H1 (cell line): Measurements from ENCODE around the gene TMEM59L. TPM values are rescaled to one million over a fixed set of nuclear protein-coding genes. Genes with fewer than 3 reads are reported as not detected.
A peak's percentile ranks its signal among the peaks of the same experiment; 100 is the strongest.

Experiments
- CTCF ChIA-PET: fragments of 300-600 bp; sonication (Branson Sonifier 250); formaldehyde crosslinking; loops from one replicate; lab custom pipeline; 2021; ENCODE audit not compliant: partially characterized antibody; lab: Charles Lee
- POLR2A ChIA-PET: fragments of 300-600 bp; sonication (Branson Sonifier 250); formaldehyde crosslinking; loops from one replicate; lab custom pipeline; 2021; ENCODE audit warnings: inconsistent platforms; ENCODE audit not compliant: partially characterized antibody; lab: Charles Lee
- DNase-seq, 2 experiments: peaks; one replicate each; pipeline versions ENCODE4 v3.0.0 to v3.0.0-alpha.2; 2010 to 2022; ENCODE audit warnings: low spot score in 2 of 2, low read depth in 1 of 2, mixed read lengths in 1 of 2
- FAIRE-seq: peaks from 2 replicates; lab custom pipeline; 2011; peaks lifted over from hg19 to GRCh38; lab: Jason Lieb, UNC
- H2AFZ ChIP-seq: 2 replicates; pipeline ENCODE4 v1.8.1; 2012; ENCODE audit warnings: low read length, inconsistent platforms
- H2AK5ac ChIP-seq: 2 replicates; pipeline ENCODE4 v1.6.1; 2013; ENCODE audit warnings: low read depth, low read length
- H2BK120ac ChIP-seq: replicated peaks from 2 replicates; pipeline ENCODE3; 2013; ENCODE audit warnings: low read depth, low read length, inconsistent platforms
- H2BK12ac ChIP-seq: 2 replicates; pipeline ENCODE4 v1.6.1; 2013; ENCODE audit warnings: low read depth, low read length
- H2BK15ac ChIP-seq: 2 replicates; pipeline ENCODE4 v1.6.1; 2013; ENCODE audit warnings: low read length
- H2BK20ac ChIP-seq: 2 replicates; pipeline ENCODE4 v1.6.1; 2013; ENCODE audit warnings: low read length
- H2BK5ac ChIP-seq: 2 replicates; pipeline ENCODE4 v1.6.1; 2013; ENCODE audit warnings: low read depth, low read length
- H3K14ac ChIP-seq: 2 replicates; pipeline ENCODE4 v1.6.1; 2013; ENCODE audit warnings: inconsistent platforms; ENCODE audit not compliant: insufficient read length
- H3K18ac ChIP-seq: 2 replicates; pipeline ENCODE4 v1.6.1; 2013; ENCODE audit warnings: low read length; ENCODE audit errors: extremely low read depth
- H3K23ac ChIP-seq: 2 replicates; pipeline ENCODE4 v1.6.1; 2013; ENCODE audit warnings: inconsistent platforms; ENCODE audit not compliant: insufficient read length
- H3K23me2 ChIP-seq: 2 replicates; pipeline ENCODE4 v1.6.1; 2013; ENCODE audit warnings: low read depth, low read length
- H3K27ac ChIP-seq: 2 replicates; pipeline ENCODE4 v1.6.1; 2011; ENCODE audit warnings: low read depth, low read length, inconsistent platforms
- H3K27me3 ChIP-seq, 4 experiments: replicated peaks in 1 of 4; 1 replicate in 1 of 4; 2 replicates in 3 of 4; pipeline versions ENCODE4 v1.6.1 to v1.8.1; 2011 to 2013; ENCODE audit warnings: low read length in 3 of 4, mild to moderate bottlenecking in 3 of 4, inconsistent platforms in 2 of 4, mixed read lengths in 2 of 4, moderate library complexity in 1 of 4; ENCODE audit not compliant: control insufficient read depth in 3 of 4, insufficient read depth in 3 of 4; ENCODE audit errors: extremely low read depth in 1 of 4
- H3K36me3 ChIP-seq, 4 experiments: 2 replicates each; pipeline versions ENCODE4 v1.6.1 to v1.8.1; 2011 to 2013; ENCODE audit warnings: mild to moderate bottlenecking in 4 of 4, low read length in 3 of 4, moderate library complexity in 2 of 4, control low read depth in 1 of 4, inconsistent platforms in 1 of 4; ENCODE audit not compliant: insufficient read depth in 4 of 4, control insufficient read depth in 2 of 4
- H3K4ac ChIP-seq: replicated peaks from 2 replicates; pipeline ENCODE3; 2013; ENCODE audit warnings: low read length, low read depth, mixed read lengths, inconsistent platforms; ENCODE audit not compliant: insufficient read length
- H3K4me1 ChIP-seq, 4 experiments: replicated peaks in 1 of 4; 1 replicate in 1 of 4; 2 replicates in 3 of 4; pipeline versions ENCODE4 v1.6.1 to v1.8.1; 2011 to 2013; ENCODE audit warnings: low read length in 3 of 4, inconsistent platforms in 2 of 4, mixed read lengths in 1 of 4; ENCODE audit not compliant: insufficient read depth in 4 of 4, control insufficient read depth in 3 of 4
- H3K4me2 ChIP-seq, 2 experiments: 2 replicates each; pipeline versions ENCODE4 v1.6.1 to v1.8.1; 2011 to 2013; ENCODE audit warnings: low read depth in 2 of 2, low read length in 2 of 2, control low read depth in 1 of 2, inconsistent platforms in 1 of 2, mild to moderate bottlenecking in 1 of 2; ENCODE audit not compliant: insufficient read depth in 1 of 2
- H3K4me3 ChIP-seq, 4 experiments: fragments of 200-600, 300-600 bp in 1 of 4; sonication (generic), shearing (Covaris generic), sonication (Bioruptor Twin) in 1 of 4; 2 replicates each; pipeline versions ENCODE4 v1.5.1 to v1.8.1; 2011 to 2016; ENCODE audit warnings: low read length in 4 of 4, low read depth in 3 of 4, control low read depth in 2 of 4, inconsistent platforms in 2 of 4, mild to moderate bottlenecking in 2 of 4, mixed read lengths in 1 of 4, moderate library complexity in 1 of 4; ENCODE audit not compliant: insufficient read depth in 2 of 4; ENCODE audit errors: extremely low read depth in 1 of 4
- H3K56ac ChIP-seq: replicated peaks from 2 replicates; pipeline ENCODE3; 2013; ENCODE audit warnings: low read depth, mild to moderate bottlenecking, mixed read lengths, low read length, inconsistent platforms; ENCODE audit not compliant: insufficient read length
- H3K79me1 ChIP-seq: 2 replicates; pipeline ENCODE4 v1.6.1; 2013; ENCODE audit warnings: low read depth, low read length, control low read depth
- H3K79me2 ChIP-seq, 2 experiments: 2 replicates each; pipeline versions ENCODE4 v1.6.1 to v1.8.1; 2012 to 2013; ENCODE audit warnings: low read length in 2 of 2, mild to moderate bottlenecking in 2 of 2, inconsistent platforms in 1 of 2; ENCODE audit not compliant: insufficient read depth in 2 of 2, control insufficient read depth in 1 of 2
- H3K9ac ChIP-seq, 4 experiments: replicated peaks in 1 of 4; 1 replicate in 1 of 4; 2 replicates in 3 of 4; pipeline versions ENCODE4 v1.6.1 to v1.8.1; 2011 to 2013; ENCODE audit warnings: low read depth in 3 of 4, low read length in 3 of 4, control low read depth in 2 of 4, mild to moderate bottlenecking in 2 of 4, moderate library complexity in 2 of 4, inconsistent platforms in 1 of 4; ENCODE audit errors: extremely low read depth in 1 of 4
- H3K9me3 ChIP-seq, 2 experiments: 2 replicates each; pipeline versions ENCODE4 v1.6.1 to v1.8.1; 2012 to 2013; ENCODE audit warnings: mild to moderate bottlenecking in 2 of 2, moderate library complexity in 2 of 2, control low read depth in 1 of 2, inconsistent platforms in 1 of 2, low read depth in 1 of 2, low read length in 1 of 2, mixed read lengths in 1 of 2; ENCODE audit not compliant: insufficient read depth in 2 of 2
- H4K20me1 ChIP-seq, 2 experiments: replicated peaks in 1 of 2; 2 replicates each; pipeline versions ENCODE3 to v1.8.1; 2011 to 2013; ENCODE audit warnings: inconsistent platforms in 2 of 2, low read length in 2 of 2, mild to moderate bottlenecking in 1 of 2; ENCODE audit not compliant: insufficient read depth in 2 of 2, control insufficient read depth in 1 of 2
- H4K5ac ChIP-seq: 2 replicates; pipeline ENCODE4 v1.6.1; 2013; ENCODE audit warnings: low read length, low read depth, mixed read lengths, inconsistent platforms; ENCODE audit not compliant: insufficient read length
- H4K8ac ChIP-seq: 2 replicates; pipeline ENCODE4 v1.8.0; 2013; ENCODE audit warnings: mild to moderate bottlenecking, moderate library complexity, low read length, inconsistent platforms; ENCODE audit not compliant: insufficient read depth; ENCODE audit errors: extremely low read depth
- H4K91ac ChIP-seq: replicated peaks from 2 replicates; pipeline ENCODE3; 2013; ENCODE audit warnings: low read length, mixed read lengths, inconsistent platforms; ENCODE audit not compliant: insufficient read length
- ATF3 ChIP-seq: IDR thresholded peaks from 2 replicates; pipeline ENCODE4 v1.6.1; 2011; ENCODE audit warnings: low read depth, mild to moderate bottlenecking, low read length; ENCODE audit not compliant: insufficient read depth
- BCL11A ChIP-seq, 2 experiments: IDR thresholded peaks; one replicate each; pipeline ENCODE4 v1.6.1; 2011; ENCODE audit warnings: low read depth in 2 of 2, low read length in 2 of 2, mild to moderate bottlenecking in 2 of 2
- CHD2 ChIP-seq: IDR thresholded peaks from 2 replicates; pipeline ENCODE4 v1.6.1; 2012; ENCODE audit warnings: low read length, improper control_type of control experiment
- CREB1 ChIP-seq: IDR thresholded peaks from 2 replicates; pipeline ENCODE4 v1.6.1; 2012; ENCODE audit warnings: inconsistent platforms
- EGR1 ChIP-seq: IDR thresholded peaks from 2 replicates; pipeline ENCODE4 v1.6.1; 2011; ENCODE audit warnings: low read depth, low read length, borderline replicate concordance
- EP300 ChIP-seq, 2 experiments: IDR thresholded peaks; 1 replicate in 1 of 2; 2 replicates in 1 of 2; pipeline ENCODE4 v1.6.1; 2011 to 2012; ENCODE audit warnings: low read depth in 2 of 2, low read length in 2 of 2, mild to moderate bottlenecking in 2 of 2, borderline replicate concordance in 1 of 2, inconsistent platforms in 1 of 2, moderate library complexity in 1 of 2
- SIRT6 ChIP-seq: IDR thresholded peaks from one replicate; pipeline ENCODE4 v1.7.1; 2012; ENCODE audit warnings: low read length, inconsistent platforms
- SP1 ChIP-seq: IDR thresholded peaks from 2 replicates; pipeline ENCODE4 v1.6.1; 2011; ENCODE audit warnings: low read depth, low read length
- SRF ChIP-seq: IDR thresholded peaks from 2 replicates; pipeline ENCODE4 v1.6.1; 2011; ENCODE audit warnings: mild to moderate bottlenecking, low read depth, low read length, moderate library complexity
- USF2 ChIP-seq: IDR thresholded peaks from 2 replicates; pipeline ENCODE4 v1.6.1; 2011; ENCODE audit warnings: low read length, improper control_type of control experiment
- WGBS, 2 experiments: shearing (Covaris generic) in 1 of 2; methylation state at CpG; one replicate each; pipeline versions ENCODE4 v1.1.6 to v1.1.7; 2013 to 2015; ENCODE audit warnings: low lambda C conversion rate in 2 of 2, mixed read lengths in 2 of 2, inconsistent platforms in 1 of 2, low coverage in 1 of 2, missing lambda C conversion rate in 1 of 2; ENCODE audit not compliant: insufficient replicate concordance in 2 of 2, insufficient coverage in 1 of 2, insufficient read length in 1 of 2; ENCODE audit errors: extremely low coverage in 1 of 2, missing lambda C conversion rate in 1 of 2; 5-methylcytosine and 5-hydroxymethylcytosine counted together
- polyA plus RNA-seq, 7 experiments: library from polyadenylated mRNA; depleted of rRNA in 3 of 7; stranded (reverse) in 5 of 7; unstranded in 2 of 7; fragments of >200 nt in 5 of 7; fragments of 200-250 nt in 2 of 7; gene quantifications; 1 replicate in 5 of 7; 2 replicates in 1 of 7; 4 replicates in 1 of 7; pipeline versions ENCODE4 v1.2.1 to v1.2.3, GENCODE V29; 2011 to 2013; ENCODE audit warnings: missing spikeins in 2 of 7, mixed read lengths in 2 of 7
- total RNA-seq: library from RNA; stranded (reverse); fragmentation: NEBNext Ultra II Directional; extraction: Animal tissue kit (Norgen Biotek cat#: 25700); gene quantifications from 2 replicates; pipeline ENCODE4 v1.2.1, GENCODE V29; 2021

The TMEM59L gene
- total and polyA plus RNA-seq, 2 of the 8 experiments (the other 6 are each of a cell fraction or from before 2014, with no cell fraction given) = 4.0 to 12.2 TPM

- Histone ChIP-seq H3K4me2 (peak overlapping the region; percentile 52 to 70), H2BK12ac (peak overlapping the region; percentile 80; the same call in 1 of the 2 replicates), H2AFZ (0 out of 2 replicates have a peak overlapping the region, but pooled peaks have one; percentile 36), H4K20me1 (peaks cover 0 to 6% of the 10 kb centered on the region in 2 experiments), H3K9me3 (no peaks in the 10 kb centered on the region), H3K27me3 (peaks cover 0 to 11% (median 5%) of the 10 kb centered on the region in 4 experiments; a peak in 4 of 7 replicates), H3K4ac (no peak overlapping the region), H3K79me1 (peaks cover 7% of the 10 kb centered on the region), H4K8ac (peak overlapping the region; percentile 95), H3K36me3 (no peaks in the 10 kb centered on the region), H3K9ac (no peak overlapping the region; a peak in 1 of 7 replicates), H3K14ac (no peak overlapping the region), H3K56ac (no peak overlapping the region), H3K23ac (no peak overlapping the region), H3K18ac (peak overlapping the region; percentile 87), H2BK20ac (no peak overlapping the region), H3K4me3 (peak overlapping the region; percentile 42 to 100 (median 58)), H3K23me2 (peaks cover 8% of the 10 kb centered on the region; the same call in 1 of the 2 replicates), H3K79me2 (peaks cover 4% of the 10 kb centered on the region in 2 experiments), H2BK120ac (no peak overlapping the region), H3K4me1 (peaks cover 4 to 9% (median 4%) of the 10 kb centered on the region in 4 experiments; a peak in 5 of 7 replicates), H3K27ac (peak overlapping the region; percentile 65; the same call in 1 of the 2 replicates), H2BK5ac (peak overlapping the region; percentile 83; the same call in 1 of the 2 replicates), H2BK15ac (0 out of 2 replicates have a peak overlapping the region, but pooled peaks have one; percentile 88), H2AK5ac (no peak overlapping the region), H4K91ac (no peak overlapping the region), H4K5ac (no peak overlapping the region)
- FAIRE-seq = no peak
- peak; percentile 94 to 100 for DNase-seq
- 3% methylated on average over 14 of the region's 44 CpGs; no CpG with 5 or more reads in 1 of the 2 experiments for WGBS, 2 experiments
- POLR2A ChIA-PET = interaction anchor here (1.1 to 1.3 kb wide), 2 partner anchors 29 to 35 kb away, joined by 3 read pairs; no protein-coding TSS in a partner anchor
- CTCF ChIA-PET = no interaction called here
- TF ChIP-seq ATF3 = no peak
- TF ChIP-seq SP1 = peak; percentile 9; the same call in 1 of the 2 replicates
- TF ChIP-seq SRF = no peak
- no peak for TF ChIP-seq USF2
- TF ChIP-seq CREB1 = no peak
- no peak for TF ChIP-seq SIRT6
- TF ChIP-seq EP300 (IDR thresholded peaks at IDR 0.05; ENCODE audit: borderline replicate concordance in 1 of 2, low read depth in 2 of 2, low read length in 2 of 2) = no peak
- TF ChIP-seq CHD2 = no peak
- TF ChIP-seq BCL11A (IDR thresholded peaks at IDR 0.05; ENCODE audit: low read depth in 2 of 2, low read length in 2 of 2) = no peak
- TF ChIP-seq EGR1 = no peak
Observed at GRCh38 chr19:18636183-18636968, 23.7 kb downstream of the TMEM59L start.
